ENCODE measurements around the gene IFT57.
"Not testable (repeated sequence)": the region's sequence is repeated elsewhere in the genome, so short reads cannot be mapped to it uniquely, and the experiment has no call there.

Gene IFT57

DNA sequence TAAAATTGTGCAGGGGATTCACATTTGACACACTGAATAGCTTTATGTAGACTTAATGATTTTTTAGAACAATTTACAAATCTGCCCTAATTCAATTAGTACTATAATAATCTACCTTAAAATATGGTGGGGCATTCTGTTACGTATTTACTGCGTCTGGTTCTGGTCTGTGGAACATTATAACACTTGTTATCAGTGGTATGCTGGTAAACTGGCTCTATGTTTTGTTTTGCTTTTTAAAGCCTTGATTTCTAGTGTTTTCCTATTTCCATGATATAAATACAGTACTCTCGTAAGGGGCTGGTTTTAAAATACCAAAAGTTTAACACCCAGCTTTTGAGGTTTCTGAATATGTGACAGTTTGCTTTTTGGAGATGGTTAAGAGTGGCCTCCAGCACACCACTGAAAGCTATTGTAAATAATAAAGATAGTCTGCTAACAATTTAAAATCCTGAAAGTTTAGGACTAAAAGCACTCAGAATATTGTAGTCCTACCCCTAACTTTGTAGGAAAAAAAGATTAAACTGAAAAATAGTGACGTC, 65.8 kb downstream of the IFT57 start:
- no peak for DNase-seq

DNA sequence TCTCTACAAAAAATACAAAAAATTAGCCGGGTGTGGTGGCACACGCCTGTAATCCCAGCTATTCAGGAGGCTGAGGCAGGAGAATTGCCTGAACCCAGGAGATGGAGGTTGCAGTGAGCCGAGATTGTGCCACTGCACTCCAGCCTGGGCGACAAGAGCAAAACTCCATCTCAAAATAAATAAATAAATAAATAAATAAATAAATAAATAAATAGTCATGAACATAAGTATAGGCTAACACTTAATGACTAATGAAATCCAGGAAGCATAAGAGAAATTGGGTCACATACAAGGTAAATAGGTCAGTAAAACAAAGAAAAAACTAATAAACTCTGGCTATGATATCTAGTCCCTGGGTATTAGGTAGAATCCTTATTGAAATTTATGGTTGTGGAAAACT, 66.6 kb downstream of the IFT57 start:
- DNase-seq = not testable (repeated sequence)

DNA sequence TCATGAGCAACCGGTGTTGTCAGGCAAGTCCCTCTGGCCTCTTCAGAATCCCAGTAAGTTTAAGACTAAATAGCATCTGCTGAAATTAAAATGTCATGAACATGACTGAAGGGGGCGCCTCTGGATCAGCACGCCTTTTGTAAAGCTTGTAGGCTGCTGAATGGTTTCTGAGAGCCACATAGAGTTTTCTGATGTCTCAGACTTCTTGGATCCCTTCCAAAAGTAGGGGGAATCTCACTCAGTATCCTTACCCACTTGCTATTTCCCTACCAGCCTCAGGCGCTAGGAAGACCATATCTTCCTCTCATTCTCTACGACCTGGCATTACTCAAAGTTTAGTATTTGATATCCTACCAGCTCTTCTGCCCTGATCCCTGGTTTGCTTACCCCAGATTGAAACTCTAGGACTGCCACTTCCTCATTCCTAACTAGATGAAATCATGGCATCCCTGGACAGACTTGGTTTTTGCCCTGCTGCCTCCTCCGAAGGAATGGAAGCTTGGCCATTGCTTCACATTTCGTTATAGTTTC, 68.7 kb downstream of the IFT57 start:
- DNase-seq = no peak

DNA sequence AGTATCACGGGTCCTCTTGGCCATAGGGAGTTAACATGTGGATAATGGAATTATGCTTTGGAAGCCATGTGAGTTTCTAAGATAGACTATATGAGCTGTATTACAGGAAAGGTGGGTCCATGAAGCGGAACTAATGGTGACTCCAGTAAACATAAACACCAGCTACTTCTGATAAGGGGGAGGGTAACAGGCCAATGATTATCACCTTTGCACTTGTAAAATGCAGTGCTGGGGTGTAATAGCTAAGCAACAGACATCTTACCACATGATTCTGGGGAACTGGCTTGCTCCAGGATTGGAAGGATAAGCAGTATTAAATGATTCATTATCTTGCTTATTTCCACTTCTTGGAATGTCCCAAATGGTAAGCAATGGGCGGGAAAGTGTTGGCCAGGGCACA, 70.0 kb downstream of the IFT57 start:
- DNase-seq = no peak

DNA sequence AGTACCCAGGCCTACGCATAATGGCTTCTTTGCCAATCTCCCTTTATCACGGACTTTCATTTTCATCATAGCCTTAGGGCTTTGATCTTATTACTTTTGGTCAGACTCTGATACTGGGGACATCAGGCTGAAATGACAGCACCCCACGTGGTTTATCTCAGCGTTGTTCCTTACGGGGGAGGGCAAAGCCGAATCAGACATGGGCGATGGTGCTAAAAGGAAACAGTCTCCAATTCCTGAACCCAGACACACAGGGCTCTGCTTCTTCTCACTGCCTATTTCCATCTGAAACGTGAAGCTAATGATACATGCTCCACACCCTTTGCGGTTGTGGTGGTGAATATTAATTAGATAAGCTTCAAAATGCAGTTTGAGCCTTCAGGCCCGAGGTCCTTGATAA, 72.0 kb downstream of the IFT57 start:
- DNase-seq = no peak

DNA sequence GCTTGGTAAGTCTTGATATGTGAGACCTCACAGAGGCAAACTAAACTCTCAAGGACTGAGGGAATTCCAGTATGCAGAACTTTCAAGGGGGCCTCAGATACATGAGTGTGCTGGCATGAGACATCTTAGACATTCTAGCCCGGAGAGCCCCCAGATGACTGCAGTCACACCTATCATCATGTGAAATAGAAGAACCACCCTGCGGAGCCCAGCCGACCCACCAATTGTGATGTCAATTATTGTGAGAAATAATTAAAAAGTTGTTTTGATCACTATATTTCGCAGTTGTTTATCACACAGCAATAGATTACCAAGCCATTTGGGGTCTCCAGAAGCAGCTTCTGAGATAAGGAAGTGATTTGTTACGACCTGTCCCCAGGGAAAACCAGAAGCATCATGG, 76.1 kb downstream of the IFT57 start:
- DNase-seq = no peak

DNA sequence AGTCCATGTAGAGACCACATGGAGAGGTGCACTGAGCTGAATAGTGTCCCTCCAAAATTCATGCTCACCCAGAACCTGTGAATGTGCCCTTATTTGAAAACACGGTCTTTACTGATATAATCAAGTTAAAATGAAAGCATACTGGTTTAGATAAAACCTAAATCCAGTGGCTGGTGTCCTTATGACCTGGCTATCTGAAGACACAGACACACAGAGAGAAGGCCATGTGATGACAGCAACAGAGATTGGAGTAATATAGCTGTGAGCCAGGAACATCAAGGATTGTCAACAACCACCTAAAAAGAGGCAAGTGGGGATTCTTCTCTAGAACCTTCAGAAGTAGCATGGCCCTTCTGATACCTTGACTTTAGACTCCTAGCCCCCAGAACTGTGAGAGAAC, 76.6 kb downstream of the IFT57 start:
- DNase-seq = no peak

DNA sequence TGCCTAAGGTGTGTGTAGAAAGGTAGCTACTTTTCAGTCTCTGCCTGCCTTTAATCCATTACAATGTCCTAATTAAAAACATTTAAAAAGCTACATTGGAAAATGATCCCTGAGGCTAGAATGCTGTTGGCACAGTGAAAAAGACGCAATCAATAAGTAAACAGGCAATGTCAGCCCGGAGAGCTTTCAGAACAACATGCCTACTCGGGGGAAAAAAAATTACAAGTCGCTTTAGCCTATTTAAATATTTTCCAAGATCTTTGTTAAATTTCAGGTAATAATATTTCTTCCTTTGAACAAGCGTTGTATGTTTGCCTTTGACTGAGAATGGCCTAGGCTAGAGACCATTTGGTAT, 84.8 kb downstream of the IFT57 start:
- no peak for DNase-seq

DNA sequence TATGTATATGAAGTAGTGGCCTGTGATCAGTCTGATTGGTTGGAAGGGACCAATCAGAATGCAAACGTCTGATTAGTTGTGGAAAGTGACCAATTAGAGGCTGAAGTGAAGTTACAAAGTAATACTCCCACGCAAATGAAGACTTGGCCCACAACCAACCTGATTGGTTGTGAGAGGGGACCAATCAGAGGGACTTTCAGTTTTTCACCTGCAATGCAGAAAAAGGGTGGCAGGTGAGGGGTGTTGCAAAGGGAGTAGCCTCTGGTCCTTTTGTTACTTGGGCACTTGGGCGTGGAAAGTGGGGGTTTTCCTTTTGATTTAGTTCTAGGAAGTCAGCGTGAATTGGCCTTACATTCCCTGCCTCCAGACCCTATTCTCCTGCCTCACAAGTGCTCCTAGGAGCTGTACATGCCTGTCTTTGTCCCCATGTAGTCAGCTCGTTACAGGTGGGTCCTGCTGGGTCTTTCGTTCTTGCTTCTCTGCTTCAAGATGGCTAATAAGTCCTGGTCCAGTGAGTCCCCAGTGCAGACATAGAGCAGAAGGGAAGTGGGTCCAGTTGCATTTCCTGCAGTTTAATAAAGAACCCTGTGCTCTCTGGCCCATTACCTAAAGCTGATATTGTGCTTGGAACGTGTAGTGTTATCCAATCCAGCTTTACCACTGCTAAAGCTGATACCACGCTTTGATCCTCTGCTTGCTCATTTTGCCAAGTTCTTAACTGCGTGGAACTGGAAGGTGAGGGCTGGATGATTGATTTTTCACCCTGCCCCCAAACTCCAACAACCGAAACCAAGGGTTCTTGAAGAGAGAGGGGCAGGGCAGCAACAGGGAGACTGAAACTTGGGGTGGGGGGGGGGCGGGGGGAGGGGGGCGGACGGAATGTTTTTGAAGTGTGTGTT, 85.4 kb downstream of the IFT57 start:
- DNase-seq = no peak

DNA sequence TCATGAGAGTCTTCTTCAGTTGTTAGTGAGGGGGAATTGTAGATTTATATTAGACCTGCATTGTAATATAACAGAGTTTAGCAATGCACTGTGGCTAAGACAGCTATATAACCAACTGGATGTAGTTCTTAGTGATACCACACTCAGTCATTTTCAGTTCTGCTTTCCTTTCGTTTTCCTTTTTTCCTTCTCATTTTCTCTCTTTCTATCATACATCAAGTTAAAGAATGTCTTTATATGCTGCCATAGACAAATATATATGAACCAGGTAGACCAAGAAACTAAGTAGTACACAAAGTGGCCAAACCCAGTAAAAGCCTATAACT, 87.7 kb downstream of the IFT57 start:
- no peak for DNase-seq

DNA sequence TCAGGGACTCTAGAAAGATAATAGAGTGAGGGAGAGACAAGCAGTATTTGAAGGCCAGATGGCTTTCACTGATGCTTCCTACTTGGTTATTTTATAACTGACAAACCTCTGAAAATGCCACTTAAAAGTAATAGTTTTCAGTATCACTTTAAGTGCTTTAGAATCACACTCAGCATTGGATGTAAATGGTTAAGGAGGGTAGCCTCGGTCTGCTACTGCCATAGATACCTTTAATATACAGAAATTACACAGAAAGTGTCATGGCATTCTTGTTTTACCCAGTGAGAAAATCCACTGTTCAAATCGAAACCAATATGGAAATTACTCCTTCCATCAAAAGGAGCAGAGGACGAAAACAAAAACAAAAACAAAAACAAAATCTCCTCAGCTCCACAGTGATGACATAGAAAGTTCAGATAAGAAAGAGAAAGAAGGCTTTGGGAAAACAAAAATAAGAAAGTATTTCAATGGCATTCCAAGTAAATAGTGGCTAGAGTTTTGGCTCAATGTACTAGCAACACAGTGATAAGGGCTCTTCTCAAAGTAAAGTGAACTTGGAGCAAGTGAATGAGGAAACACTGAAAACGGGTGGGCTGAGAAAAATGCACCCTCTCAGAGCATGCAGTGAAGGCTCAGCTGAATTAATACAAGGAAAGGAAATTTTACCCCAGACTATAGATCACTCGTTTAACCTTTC, 88.2 kb downstream of the IFT57 start:
- no peak for DNase-seq

DNA sequence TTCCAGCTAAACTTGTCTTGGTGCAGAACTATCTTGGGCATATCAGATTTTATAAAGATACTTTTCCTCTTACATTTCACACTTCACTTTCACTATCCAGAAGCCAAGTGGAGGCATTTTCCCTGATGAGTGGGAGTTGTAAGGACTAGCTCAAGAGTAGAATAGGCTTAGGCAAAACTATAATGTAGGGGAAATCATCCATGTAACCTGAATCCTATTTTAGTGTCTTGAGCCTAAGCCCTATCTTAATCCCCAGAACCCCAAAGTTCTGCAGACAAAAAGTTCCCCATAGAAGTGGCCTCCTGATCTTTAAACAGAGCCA, 89.2 kb downstream of the IFT57 start:
- no peak for DNase-seq

DNA sequence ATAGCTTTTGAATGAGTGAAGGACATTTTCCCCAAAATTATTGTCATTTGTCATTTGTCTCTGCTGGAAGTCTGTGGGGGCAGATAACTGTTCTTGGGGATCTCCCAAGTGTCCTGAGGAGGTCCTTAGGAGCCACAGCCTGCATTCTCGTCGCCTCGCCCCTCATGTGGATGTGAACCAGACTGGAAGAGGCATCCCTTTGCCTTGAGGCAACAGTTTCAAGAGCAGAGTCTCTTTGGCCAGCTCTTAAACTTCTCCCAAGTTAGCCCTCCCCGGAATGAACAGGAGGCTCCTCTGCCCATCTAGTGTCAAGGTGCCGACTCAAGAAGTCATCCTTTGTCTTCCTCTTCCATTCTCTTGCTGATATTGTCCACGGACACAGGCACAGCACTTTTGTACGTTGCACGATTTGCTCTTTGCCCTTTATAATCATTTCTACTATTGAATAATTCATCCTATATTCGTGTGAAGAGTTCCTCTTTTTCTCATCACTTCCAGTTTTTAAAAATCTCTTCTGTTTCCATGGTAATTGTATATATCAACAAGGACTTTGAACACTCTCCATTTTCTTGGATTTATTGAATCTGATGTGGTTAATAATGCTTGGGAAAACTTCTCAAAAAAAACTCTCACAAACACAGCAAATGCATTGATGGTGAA, 90.6 kb downstream of the IFT57 start:
- DNase-seq = no peak

DNA sequence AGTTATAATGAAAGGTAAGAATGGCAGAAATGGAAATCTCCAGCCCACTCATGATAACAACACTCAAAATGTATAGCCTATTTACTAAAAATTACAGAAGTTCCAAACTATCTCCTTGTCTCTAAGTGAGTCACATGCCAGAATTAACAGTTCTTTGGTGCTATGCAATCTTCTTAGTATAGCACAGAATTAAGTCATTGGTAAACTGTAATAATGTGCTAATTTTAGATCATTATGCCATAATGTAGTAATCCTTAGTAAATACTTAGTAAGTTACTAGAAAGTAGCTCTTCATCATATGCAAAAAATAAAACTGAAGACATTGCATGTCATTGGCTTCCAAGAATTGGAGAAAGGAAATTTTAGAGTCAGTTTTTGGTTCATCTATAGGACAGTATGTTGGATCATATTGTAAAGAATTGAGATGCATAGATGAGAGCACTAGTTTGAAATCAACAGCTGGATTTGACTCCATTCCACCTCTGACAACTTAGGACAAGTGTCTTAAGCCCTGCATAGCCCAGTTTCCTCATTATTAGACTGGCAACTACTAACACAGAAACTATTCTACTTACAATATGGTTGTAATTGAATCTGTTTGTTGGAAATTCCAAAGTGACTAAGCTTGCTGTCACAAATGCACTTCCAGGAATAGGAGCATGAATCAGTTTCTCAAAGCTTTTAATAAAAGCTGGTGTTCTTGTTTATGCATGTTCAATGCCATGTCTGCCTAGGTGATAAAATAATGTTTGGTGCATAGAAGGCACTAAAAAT, 91.3 kb downstream of the IFT57 start:
- no peak for DNase-seq

DNA sequence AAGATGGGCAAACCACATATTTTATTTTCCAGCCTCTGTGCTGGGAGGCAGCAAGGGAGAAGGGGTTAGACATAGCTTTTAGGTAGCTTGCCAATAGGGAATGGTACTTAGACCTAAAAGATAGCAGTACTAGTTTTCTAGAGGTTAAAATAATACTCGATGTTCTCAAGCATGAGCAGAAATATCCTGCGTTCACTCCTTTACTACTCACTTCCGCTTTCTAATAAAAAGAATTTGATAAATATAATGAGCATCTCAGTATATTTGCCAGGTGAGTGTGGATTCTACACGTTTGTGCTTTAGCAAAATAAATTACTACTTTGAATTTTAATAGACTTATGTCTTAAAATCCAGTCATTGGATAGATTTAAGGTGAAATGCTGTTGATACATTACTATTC, 92.0 kb downstream of the IFT57 start:
- no peak for DNase-seq

DNA sequence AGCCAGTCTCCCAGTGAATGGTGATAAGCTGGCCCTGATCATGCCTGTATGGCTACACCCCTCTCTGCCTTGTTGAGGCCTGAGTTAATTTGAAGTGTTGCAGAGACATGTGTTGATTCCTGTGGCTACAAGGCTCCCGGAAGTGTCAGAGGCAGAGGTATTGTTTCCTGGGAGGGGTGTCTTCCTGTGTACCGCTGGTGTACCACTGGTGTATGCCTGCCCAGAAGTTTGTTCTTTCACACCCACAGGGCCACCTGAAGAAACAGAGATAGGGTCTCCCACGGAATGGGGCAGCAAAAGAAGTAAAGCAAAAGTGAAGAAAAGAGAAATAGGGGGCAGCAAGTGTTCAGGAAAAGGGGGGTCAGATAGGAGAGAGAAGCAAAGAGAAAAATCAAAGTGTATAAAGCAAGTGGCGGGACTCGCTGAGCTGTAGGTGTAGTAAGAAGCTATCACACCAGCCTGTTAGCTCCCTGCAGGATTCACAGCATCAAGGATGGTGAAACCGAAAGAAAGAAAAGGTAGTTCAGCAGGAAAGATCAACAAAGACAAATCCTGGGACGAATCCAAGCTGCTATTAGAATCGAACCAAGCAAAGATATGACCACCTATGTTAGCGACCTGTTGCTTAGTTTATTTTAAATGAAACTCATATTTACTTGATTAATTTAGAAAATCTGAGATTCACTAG, 94.8 kb downstream of the IFT57 start:
- no peak for DNase-seq

DNA sequence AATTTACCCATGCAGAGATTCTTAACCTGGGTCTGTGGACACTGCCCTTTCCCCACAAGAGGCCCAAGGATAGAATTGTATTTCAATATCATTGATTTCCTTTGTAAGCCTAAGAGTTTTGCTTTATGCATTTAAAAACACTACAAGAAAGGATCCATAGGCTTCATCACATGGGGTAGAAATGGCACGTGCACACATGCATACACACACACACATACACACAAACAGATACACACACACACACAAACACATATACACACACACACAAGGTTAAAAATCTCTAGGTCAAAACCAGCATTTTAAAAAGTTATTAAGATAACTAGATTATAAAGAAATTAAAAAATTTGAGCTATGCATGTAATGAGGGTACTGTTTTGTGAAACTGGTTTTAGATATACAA, 95.9 kb downstream of the IFT57 start:
- DNase-seq = no peak

DNA sequence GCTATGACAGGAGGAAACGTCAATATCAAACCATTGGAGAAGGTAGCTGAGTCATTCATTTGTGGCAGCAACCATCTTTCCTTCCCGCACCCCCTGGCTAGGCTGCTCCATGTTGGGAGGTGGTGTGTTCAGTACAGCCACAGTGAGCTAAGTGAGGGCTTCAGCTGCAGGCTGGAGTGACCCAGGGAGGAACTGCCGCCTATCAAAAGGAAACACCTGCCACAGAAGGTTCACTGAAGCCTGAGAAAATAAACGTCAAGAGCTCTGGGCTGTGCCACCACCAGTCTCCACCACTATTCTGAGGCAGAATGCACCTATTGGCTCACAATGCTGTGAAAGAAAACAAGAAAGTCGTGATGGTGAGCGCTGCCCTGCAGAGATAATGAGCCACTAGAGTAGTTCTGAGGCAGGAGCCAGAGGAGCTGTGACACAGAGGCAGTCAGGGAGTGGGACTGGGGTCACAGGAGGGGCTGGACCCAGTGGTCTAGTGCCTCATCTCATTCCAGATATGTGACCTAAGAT, 96.6 kb downstream of the IFT57 start:
- no peak for DNase-seq

DNA sequence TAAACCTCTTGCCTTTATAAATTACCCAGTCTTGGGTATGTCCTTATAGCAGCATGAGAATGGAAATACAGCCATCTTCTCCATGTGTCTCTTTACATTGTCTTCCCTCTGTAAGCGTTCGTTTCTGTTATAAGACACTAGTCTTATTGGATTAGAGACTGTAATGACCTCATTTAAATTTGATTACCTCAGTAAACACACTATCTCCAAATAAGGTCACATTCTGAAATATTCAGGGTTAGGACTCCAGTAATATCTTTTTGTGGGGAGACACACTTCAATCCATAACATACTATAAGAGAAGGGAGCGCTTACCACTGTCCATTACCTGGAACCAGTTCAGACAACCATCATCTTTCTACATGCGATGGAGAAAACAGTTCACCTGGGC, 97.1 kb downstream of the IFT57 start:
- no peak for DNase-seq

DNA sequence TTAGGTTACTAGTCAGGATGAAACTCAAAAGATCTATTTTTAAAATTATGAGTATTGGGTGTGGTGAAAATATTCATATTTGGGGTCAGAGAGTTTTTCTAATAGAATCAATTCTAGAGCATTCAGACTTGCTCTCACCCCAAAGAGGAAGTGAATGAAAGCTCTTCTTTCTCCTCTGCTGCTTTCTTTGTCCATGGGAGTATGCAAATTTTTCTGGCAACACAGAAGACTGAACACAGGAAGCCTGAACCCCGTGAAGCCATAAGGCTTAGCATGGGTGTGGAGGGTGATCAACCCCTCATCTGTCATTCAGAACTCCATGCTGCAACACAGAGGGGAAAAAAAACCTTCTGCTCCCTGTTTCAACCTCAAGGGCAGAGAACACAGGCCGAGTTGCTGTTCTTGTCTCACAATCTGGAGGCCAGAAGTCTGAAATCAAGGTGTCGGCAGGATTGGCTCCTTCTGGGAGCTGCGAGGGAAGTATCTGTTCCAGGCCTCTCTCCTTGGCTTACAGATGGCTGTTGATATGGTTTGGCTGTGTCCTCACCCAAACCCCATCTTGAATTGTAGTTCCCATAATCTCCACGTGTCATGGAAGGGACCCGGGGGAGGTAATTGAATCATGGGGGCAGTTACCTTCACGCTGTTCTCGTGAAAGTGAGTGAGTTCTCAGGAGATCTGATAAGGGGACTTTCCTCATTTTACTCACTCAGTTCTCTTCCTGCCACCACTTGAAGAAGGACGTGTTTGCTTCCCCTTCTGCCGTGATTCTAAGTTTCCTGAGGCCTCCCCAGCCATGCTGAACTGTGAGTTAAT, 97.7 kb downstream of the IFT57 start:
- DNase-seq = no peak

DNA sequence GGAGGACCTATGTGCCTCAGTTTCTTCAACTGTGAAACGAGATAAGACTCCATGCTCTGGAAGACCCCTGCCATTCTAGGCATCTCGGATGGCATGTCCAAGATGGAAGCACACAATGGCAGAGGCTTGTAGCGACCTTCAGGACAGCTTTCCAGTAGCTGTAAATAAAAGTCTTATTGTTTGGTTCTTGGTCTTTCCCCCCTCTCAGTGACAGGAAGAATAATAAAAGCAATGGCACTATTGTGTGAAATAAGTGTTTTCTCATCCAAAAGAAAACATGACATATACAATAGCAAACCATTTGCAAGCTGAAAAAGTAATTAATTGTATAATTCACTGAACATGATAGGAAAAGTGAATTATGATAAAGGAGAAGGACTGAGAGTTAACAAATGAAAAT, 98.9 kb downstream of the IFT57 start:
- DNase-seq = no peak
